ENCODE measurements around the gene AURKAIP1. TPM values are rescaled to one million over a fixed set of nuclear protein-coding genes. Genes with fewer than 3 reads are reported as not detected.
A peak's percentile ranks its signal among the peaks of the same experiment; 100 is the strongest.

AURKAIP1 gene
- total RNA-seq, 5 donors from 2014 or later (not counting 1 experiment from before 2014, with no cell fraction given), result 58.8 to 91.7 (median 86.0) TPM

DNA sequence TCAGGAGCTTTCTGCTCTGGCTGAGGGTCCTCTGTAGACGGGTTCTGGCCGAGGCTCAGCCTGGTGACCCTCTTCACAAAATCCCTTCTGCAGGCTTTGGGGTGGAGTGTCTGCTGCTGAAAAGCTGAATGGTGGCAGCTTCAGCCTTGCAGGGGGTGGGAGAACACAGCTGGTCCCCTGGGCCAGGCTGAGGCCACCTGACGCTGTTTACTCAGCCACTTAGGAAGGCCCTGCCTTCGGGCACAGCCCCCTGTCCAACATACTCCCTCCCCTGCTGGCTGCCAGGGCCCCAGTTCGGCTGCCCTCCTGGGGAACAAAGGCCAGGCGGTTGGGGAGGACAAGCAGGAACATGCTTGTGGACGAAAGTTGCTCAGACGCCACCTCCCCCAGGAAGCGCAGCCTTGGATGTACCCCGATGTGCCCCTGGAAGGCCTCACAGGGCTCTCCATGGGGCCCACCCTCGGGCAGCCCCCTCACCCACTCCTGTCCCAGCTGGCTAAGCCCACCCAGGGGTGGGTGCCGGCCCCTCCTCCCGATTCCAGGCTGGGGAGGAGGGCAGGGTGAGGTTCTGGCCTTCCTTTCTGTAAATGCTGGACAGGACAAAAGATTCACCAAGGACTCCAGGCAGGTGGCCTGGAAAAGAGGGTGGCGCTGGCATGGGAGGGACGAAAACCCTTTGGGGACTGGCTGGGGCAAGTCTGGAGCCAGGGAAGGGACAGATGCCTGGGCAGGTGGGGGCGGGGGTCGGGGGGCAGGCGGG, 46.3 kb upstream of the AURKAIP1 start, which contains the start of gene ANKRD65:
ANKRD65 (minus strand) TSS at position 130 of the 760 bp plus-strand sequence. CDS start 271 bp downstream, outside the sequence.
- H3K27ac Mint-ChIP-seq, result no peak within 1 kb of the TSS
- H3K9me3 ChIP-seq, result no peaks in the 10 kb centered on the region
- ATAC-seq (replicated peaks in 1 of 4), result no peak
- H3K27me3 ChIP-seq (replicated peaks in 1 of 2; ENCODE audit: control insufficient read depth in 2 of 2, extremely low read depth in 1 of 2, insufficient read depth in 2 of 2, low read length in 1 of 2), result peaks cover 0 to 60% of the 10 kb centered on the region in 2 experiments
- peak within 1 kb of the TSS in 1 of 3 donors; percentile 42 for H3K4me3 Mint-ChIP-seq
- H3K4me1 ChIP-seq (ENCODE audit: control insufficient read depth in 1 of 2, extremely low read depth in 1 of 2, insufficient read depth in 2 of 2, low read length in 2 of 2), result peaks cover 0 to 6% of the 10 kb centered on the region in 2 experiments
- DNase-seq, result no peak
- WGBS (ENCODE audit: insufficient coverage), result 86% methylated on average over 5 of the region's 18 CpGs
- POLR2A ChIA-PET, result no interaction called here
- H3K4me3 ChIP-seq (ENCODE audit: control insufficient read depth in 1 of 2, extremely low read depth in 1 of 2, low read length in 1 of 2), result no peak within 1 kb of the TSS
- no peaks in the 10 kb centered on the region for H3K36me3 Mint-ChIP-seq
- H3K36me3 ChIP-seq (ENCODE audit: control insufficient read depth in 2 of 2, extremely low read depth in 1 of 2, insufficient read depth in 1 of 2, low read length in 1 of 2), result no peaks in the 10 kb centered on the region
- H3K4me1 Mint-ChIP-seq, result peaks cover 0 to 2% (median 0%) of the 10 kb centered on the region in 3 donors
- no peak within 1 kb of the TSS for H3K27ac ChIP-seq (ENCODE audit: low read length)
- CTCF ChIA-PET, result no interaction called here
- H3K9me3 Mint-ChIP-seq, result no peaks in the 10 kb centered on the region
- H3K27me3 Mint-ChIP-seq, result peaks cover 7 to 33% of the 10 kb centered on the region in 2 donors

DNA sequence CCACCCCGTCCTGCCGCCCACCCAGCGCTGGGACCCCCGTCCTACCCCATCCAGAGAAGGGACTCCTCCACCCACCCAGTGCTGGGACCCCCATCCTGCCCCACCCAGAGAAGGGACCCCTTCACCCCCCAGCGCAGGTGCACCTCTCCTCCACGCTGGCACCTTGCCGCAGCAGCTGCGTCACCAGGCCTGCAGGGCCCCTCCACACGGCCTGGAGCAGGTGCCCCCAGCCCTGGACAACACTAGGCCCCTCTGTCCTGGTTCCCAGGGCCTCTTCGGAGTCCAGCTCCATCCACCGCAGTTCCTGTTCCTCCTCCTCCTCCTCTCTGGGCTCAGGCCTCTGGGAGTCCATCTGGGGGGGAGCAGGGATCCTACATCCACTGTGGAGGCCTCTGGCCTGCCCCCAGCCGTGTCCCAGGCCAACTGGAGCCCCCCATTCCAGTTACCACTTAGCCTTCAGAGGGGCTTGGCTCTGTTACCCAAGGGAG, 45.7 kb upstream of the AURKAIP1 start:
- POLR2A ChIA-PET, result no interaction called here
- H3K4me3 ChIP-seq (ENCODE audit: control insufficient read depth in 1 of 2, extremely low read depth in 1 of 2, low read length in 1 of 2), result no peak overlapping the region
- H3K4me1 ChIP-seq (ENCODE audit: control insufficient read depth in 1 of 2, extremely low read depth in 1 of 2, insufficient read depth in 2 of 2, low read length in 2 of 2), result peaks cover 0 to 4% of the 10 kb centered on the region in 2 experiments
- 87% methylated on average over 7 of the region's 12 CpGs for WGBS (ENCODE audit: insufficient coverage)
- no peaks in the 10 kb centered on the region for H3K9me3 Mint-ChIP-seq
- H3K9me3 ChIP-seq, result no peaks in the 10 kb centered on the region
- ATAC-seq (replicated peaks in 1 of 4) (no peak), DNase-seq (no peak)
- H3K36me3 ChIP-seq (ENCODE audit: control insufficient read depth in 2 of 2, extremely low read depth in 1 of 2, insufficient read depth in 1 of 2, low read length in 1 of 2), result no peaks in the 10 kb centered on the region
- H3K4me3 Mint-ChIP-seq, result peak overlapping the region in 1 of 3 donors; percentile 42
- H3K4me1 Mint-ChIP-seq, result peaks cover 0 to 2% (median 0%) of the 10 kb centered on the region in 3 donors
- H3K27me3 Mint-ChIP-seq, result peaks cover 7 to 31% of the 10 kb centered on the region in 2 donors
- CTCF ChIA-PET, result no interaction called here
- no peaks in the 10 kb centered on the region for H3K36me3 Mint-ChIP-seq
- H3K27ac Mint-ChIP-seq, result no peak overlapping the region
- H3K27me3 ChIP-seq (replicated peaks in 1 of 2; ENCODE audit: control insufficient read depth in 2 of 2, extremely low read depth in 1 of 2, insufficient read depth in 2 of 2, low read length in 1 of 2), result peaks cover 0 to 55% of the 10 kb centered on the region in 2 experiments
- no peak overlapping the region for H3K27ac ChIP-seq (ENCODE audit: low read length)

DNA sequence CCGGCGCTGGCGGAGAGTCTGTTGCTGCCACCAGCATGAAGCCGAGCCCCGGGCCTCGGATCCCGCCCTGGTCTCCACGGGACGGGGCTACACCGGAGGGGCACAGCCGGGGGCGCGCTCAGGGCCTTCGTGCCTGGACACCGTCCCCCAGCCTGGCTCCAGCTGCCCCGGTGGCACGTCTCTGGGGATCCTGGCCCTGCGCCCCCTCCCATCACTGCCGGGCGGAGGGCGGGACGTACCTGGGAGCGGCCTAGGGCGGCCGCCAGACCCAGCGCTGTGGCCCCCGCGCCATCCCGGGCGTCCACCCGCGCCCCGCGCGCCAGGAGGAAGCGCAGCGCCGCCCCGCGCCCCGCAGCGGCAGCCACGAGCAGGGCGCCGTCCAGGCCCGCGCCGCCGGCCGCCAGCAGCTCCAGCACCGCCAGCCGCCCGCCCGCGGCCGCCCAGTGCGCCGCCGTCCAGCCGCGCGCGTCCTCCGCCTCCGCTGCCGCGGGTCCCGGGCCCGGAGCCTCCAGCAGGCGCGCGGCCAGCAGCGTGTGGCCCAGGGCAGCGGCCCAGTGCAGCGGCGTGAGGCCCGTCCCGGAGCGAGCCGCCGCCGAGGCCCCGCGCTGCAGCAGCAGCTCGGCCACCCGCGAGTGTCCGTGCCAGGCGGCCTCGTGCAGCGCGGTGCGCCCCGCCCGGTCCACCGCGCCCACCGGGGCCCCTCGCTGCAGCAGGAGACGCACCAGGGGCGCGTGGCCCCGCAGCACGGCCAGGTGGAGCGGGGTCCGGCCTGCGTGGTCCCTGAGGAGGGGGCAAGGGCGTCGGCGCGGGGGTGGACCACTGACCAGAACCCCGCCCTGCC, 45.0 kb upstream of the AURKAIP1 start:
- H3K27ac ChIP-seq (ENCODE audit: low read length), result no peak overlapping the region
- Mint-ChIP-seq H3K4me3 (no peak overlapping the region), H3K4me1 (peaks cover 0 to 2% (median 0%) of the 10 kb centered on the region in 3 donors), H3K27ac (no peak overlapping the region), H3K27me3 (peaks cover 7 to 30% of the 10 kb centered on the region in 2 donors), H3K36me3 (no peaks in the 10 kb centered on the region), H3K9me3 (no peaks in the 10 kb centered on the region)
- CTCF ChIA-PET, result no interaction called here
- peaks cover 0 to 4% of the 10 kb centered on the region in 2 experiments for H3K4me1 ChIP-seq (ENCODE audit: control insufficient read depth in 1 of 2, extremely low read depth in 1 of 2, insufficient read depth in 2 of 2, low read length in 2 of 2)
- H3K27me3 ChIP-seq (replicated peaks in 1 of 2; ENCODE audit: control insufficient read depth in 2 of 2, extremely low read depth in 1 of 2, insufficient read depth in 2 of 2, low read length in 1 of 2), result peaks cover 0 to 51% of the 10 kb centered on the region in 2 experiments
- DNase-seq (no peak), ATAC-seq (replicated peaks in 1 of 4) (peak; percentile 55 to 80 (median 70))
- H3K9me3 ChIP-seq, result no peaks in the 10 kb centered on the region
- H3K36me3 ChIP-seq (ENCODE audit: control insufficient read depth in 2 of 2, extremely low read depth in 1 of 2, insufficient read depth in 1 of 2, low read length in 1 of 2), result no peaks in the 10 kb centered on the region
- WGBS (ENCODE audit: insufficient coverage), result 21% methylated on average over 95 of the region's 112 CpGs
- H3K4me3 ChIP-seq (ENCODE audit: control insufficient read depth in 1 of 2, extremely low read depth in 1 of 2, low read length in 1 of 2), result no peak overlapping the region
- POLR2A ChIA-PET, result no interaction called here

DNA sequence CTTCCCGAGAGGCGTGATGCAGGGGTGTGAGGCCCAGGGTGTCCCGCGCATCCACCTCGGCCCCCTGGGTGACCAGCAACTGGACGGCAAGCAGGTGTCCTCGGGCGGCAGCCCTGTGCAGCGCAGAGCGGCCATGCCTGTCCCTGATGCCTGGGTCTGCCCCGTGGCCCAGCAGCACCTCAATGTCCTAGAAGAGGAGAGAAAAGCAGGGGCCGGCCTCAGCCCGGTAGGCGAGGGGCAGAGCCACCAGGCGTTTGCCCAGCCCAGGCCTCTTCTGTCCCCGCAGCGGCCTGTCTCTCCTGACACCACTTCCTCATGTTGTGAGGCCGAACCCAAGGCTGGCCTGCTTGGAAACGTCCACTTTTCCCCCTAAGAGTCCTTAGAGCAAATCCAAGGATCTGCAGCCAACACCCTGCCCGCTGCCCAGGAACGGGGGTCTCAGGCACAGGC, 44.4 kb upstream of the AURKAIP1 start:
- H3K27ac Mint-ChIP-seq, result no peak overlapping the region
- H3K9me3 Mint-ChIP-seq, result no peaks in the 10 kb centered on the region
- WGBS (ENCODE audit: insufficient coverage), result 92% methylated on average over 14 of the region's 21 CpGs
- Histone ChIP-seq H3K27ac (ENCODE audit: low read length) (no peak overlapping the region), H3K4me3 (ENCODE audit: control insufficient read depth in 1 of 2, extremely low read depth in 1 of 2, low read length in 1 of 2) (no peak overlapping the region), H3K9me3 (no peaks in the 10 kb centered on the region), H3K36me3 (ENCODE audit: control insufficient read depth in 2 of 2, extremely low read depth in 1 of 2, insufficient read depth in 1 of 2, low read length in 1 of 2) (no peaks in the 10 kb centered on the region), H3K4me1 (ENCODE audit: control insufficient read depth in 1 of 2, extremely low read depth in 1 of 2, insufficient read depth in 2 of 2, low read length in 2 of 2) (peaks cover 0 to 4% of the 10 kb centered on the region in 2 experiments), H3K27me3 (replicated peaks in 1 of 2; ENCODE audit: control insufficient read depth in 2 of 2, extremely low read depth in 1 of 2, insufficient read depth in 2 of 2, low read length in 1 of 2) (peaks cover 0 to 44% of the 10 kb centered on the region in 2 experiments)
- DNase-seq, result no peak
- peaks cover 7 to 24% of the 10 kb centered on the region in 2 donors for H3K27me3 Mint-ChIP-seq
- H3K4me3 Mint-ChIP-seq, result no peak overlapping the region
- H3K4me1 Mint-ChIP-seq, result peaks cover 0 to 2% (median 0%) of the 10 kb centered on the region in 3 donors
- ChIA-PET CTCF (no interaction called here), POLR2A (no interaction called here)
- ATAC-seq (replicated peaks in 1 of 4), result no peak
- no peaks in the 10 kb centered on the region for H3K36me3 Mint-ChIP-seq

DNA sequence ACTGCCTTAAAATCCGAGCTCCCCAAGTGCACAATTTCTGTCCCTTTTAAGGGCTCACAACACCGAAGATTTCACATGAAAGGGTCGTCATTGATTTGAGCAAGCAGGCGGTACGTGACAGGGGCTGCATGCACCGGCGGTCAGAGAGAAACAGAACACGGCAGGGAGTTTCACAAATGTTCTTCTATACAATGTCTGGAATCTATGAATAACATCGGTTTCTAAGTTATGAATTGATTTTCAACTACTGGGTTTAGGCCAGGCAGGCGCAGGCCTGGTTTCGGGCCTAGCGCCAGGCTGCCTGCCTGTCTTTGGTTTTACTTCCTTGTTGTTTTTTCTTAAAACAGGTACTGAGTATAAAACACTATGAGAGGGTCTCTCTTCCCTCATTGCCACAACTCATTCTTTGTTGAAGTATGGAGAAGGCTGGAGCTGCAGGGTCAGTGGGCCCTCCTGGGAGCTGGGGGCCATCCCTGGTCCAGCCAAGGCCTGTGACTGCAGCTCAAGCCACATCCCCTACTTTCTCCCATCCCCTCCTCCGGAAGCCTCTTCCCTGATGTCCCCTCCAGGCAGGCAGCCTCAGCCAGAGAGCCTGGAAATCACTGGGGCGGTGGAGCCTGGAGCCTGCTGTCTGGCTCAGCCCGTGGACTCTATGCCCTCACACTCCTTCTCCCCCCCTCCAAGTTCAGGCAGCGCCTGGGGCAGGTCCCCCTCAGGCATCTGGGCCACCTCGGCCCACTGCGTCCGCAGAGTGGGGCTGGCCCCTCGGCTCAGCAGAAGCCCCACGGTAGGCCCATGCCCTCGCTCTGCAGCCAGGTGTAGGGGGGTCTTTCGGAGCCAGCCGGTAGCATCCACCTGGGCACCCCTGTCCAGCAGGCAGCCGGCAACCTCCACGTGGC, 43.7 kb upstream of the AURKAIP1 start:
- H3K36me3 Mint-ChIP-seq, result no peaks in the 10 kb centered on the region
- peaks cover 0 to 4% of the 10 kb centered on the region in 2 experiments for H3K4me1 ChIP-seq (ENCODE audit: control insufficient read depth in 1 of 2, extremely low read depth in 1 of 2, insufficient read depth in 2 of 2, low read length in 2 of 2)
- no peaks in the 10 kb centered on the region for H3K36me3 ChIP-seq (ENCODE audit: control insufficient read depth in 2 of 2, extremely low read depth in 1 of 2, insufficient read depth in 1 of 2, low read length in 1 of 2)
- H3K27ac ChIP-seq (ENCODE audit: low read length), result no peak overlapping the region
- H3K4me1 Mint-ChIP-seq, result peaks cover 0 to 2% (median 0%) of the 10 kb centered on the region in 3 donors
- H3K27ac Mint-ChIP-seq, result no peak overlapping the region
- POLR2A ChIA-PET, result no interaction called here
- peak overlapping the region in 1 of 3 donors; percentile 15 for H3K4me3 Mint-ChIP-seq
- no peaks in the 10 kb centered on the region for H3K9me3 ChIP-seq
- no peak overlapping the region for H3K4me3 ChIP-seq (ENCODE audit: control insufficient read depth in 1 of 2, extremely low read depth in 1 of 2, low read length in 1 of 2)
- H3K9me3 Mint-ChIP-seq, result no peaks in the 10 kb centered on the region
- ATAC-seq (replicated peaks in 1 of 4), result no peak
- peaks cover 7 to 24% of the 10 kb centered on the region in 2 donors for H3K27me3 Mint-ChIP-seq
- CTCF ChIA-PET, result no interaction called here
- 90% methylated on average over 20 of the region's 26 CpGs for WGBS (ENCODE audit: insufficient coverage)
- H3K27me3 ChIP-seq (replicated peaks in 1 of 2; ENCODE audit: control insufficient read depth in 2 of 2, extremely low read depth in 1 of 2, insufficient read depth in 2 of 2, low read length in 1 of 2), result peaks cover 0 to 38% of the 10 kb centered on the region in 2 experiments
- DNase-seq, result no peak
